A549 (cell line): ENCODE measurements around the gene TAS2R4. TPM values are rescaled to one million over a fixed set of nuclear protein-coding genes. Genes with fewer than 3 reads are reported as not detected.
A peak's percentile ranks its signal among the peaks of the same experiment; 100 is the strongest.
"Not testable (repeated sequence)": the region's sequence is repeated elsewhere in the genome, so short reads cannot be mapped to it uniquely, and the experiment has no call there.

Source experiments
- ATAC-seq, 2 experiments: fragments of 200-7000 bp in 1 of 2; fragments of >200 bp in 1 of 2; cut with Nextera tagmentation in 1 of 2; cut with Tn5 transposase in 1 of 2; 3 replicates each; pipeline versions ENCODE4 v1.8.0 to v1.9.1; 2018 to 2020; ENCODE audit warnings: mild to moderate bottlenecking in 1 of 2, moderate library complexity in 1 of 2
- CTCF ChIA-PET: fragments of 300-600 bp; sonication (Branson Sonifier 250); formaldehyde crosslinking; extraction: SDS; loops from one replicate; lab custom pipeline; 2021; ENCODE audit warnings: antibody characterized with exemption, inconsistent platforms; lab: Yijun Ruan, JAX
- POLR2A ChIA-PET: fragments of 350-600 bp; formaldehyde crosslinking; extraction: SDS; loops from one replicate; lab custom pipeline; 2021; ENCODE audit warnings: antibody characterized with exemption, inconsistent platforms; lab: Yijun Ruan, JAX
- DNase-seq, 2 experiments: peaks; one replicate each; pipeline versions ENCODE4 v3.0.0 to v3.0.0-alpha.2; 2011 to 2016; ENCODE audit warnings: low read depth in 1 of 2, low spot score in 1 of 2
- FAIRE-seq: peaks from 2 replicates; lab custom pipeline; 2011; peaks lifted over from hg19 to GRCh38; lab: Jason Lieb, UNC
- H3K27ac ChIP-seq, 2 experiments: fragments of >200 bp; sonication (Bioruptor Twin); formaldehyde crosslinking; 3 replicates each; pipeline ENCODE4 v1.5.1; 2016 to 2017
- H3K4me1 ChIP-seq: fragments of >200 bp; sonication (Bioruptor Twin); formaldehyde crosslinking; 3 replicates; pipeline ENCODE4 v1.6.1; 2016
- H3K4me2 ChIP-seq: fragments of >200 bp; sonication (Bioruptor Twin); formaldehyde crosslinking; 3 replicates; pipeline ENCODE4 v1.6.1; 2016
- H3K4me3 ChIP-seq: fragments of >200 bp; sonication (Bioruptor Twin); formaldehyde crosslinking; 3 replicates; pipeline ENCODE4 v1.5.1; 2016
- H3K9me3 ChIP-seq: fragments of >200 bp; sonication (Bioruptor Twin); formaldehyde crosslinking; 3 replicates; pipeline ENCODE4 v1.6.1; 2016
- EP300 ChIP-seq, 2 experiments: fragments of >200 bp; sonication (Bioruptor Twin); formaldehyde crosslinking; IDR thresholded peaks; 2 replicates in 1 of 2; 3 replicates in 1 of 2; pipeline ENCODE4 v1.6.1; 2016 to 2017
- FOXS1 ChIP-seq: fragments of 250-450 bp; sonication (Bioruptor Pico); IDR thresholded peaks from 2 replicates; pipeline ENCODE4 v1.5.0; 2020; ENCODE audit warnings: mild to moderate bottlenecking, moderate library complexity
- GATA3 ChIP-seq: IDR thresholded peaks from 2 replicates; pipeline ENCODE4 v1.6.1; 2012; ENCODE audit warnings: borderline replicate concordance
- HDAC2 ChIP-seq: fragments of 200-600 bp; sonication (generic); IDR thresholded peaks from 2 replicates; pipeline ENCODE4 v1.6.1; 2016
- HEYL ChIP-seq: fragments of 250-450 bp; sonication (Bioruptor Pico); IDR thresholded peaks from 2 replicates; pipeline ENCODE4 v1.8.0; 2021; ENCODE audit warnings: mild to moderate bottlenecking, moderate library complexity
- HOXB13 ChIP-seq: fragments of 250-450 bp; sonication (Bioruptor Pico); IDR thresholded peaks from 2 replicates; pipeline ENCODE4 v1.5.0; 2020; ENCODE audit warnings: low read depth, mild to moderate bottlenecking, moderate library complexity
- KDM1A ChIP-seq: fragments of 200-600 bp; sonication (generic); IDR thresholded peaks from 2 replicates; pipeline ENCODE4 v1.6.1; 2016; ENCODE audit warnings: low read depth, mild to moderate bottlenecking
- NPAS2 ChIP-seq: fragments of 250-450 bp; sonication (Bioruptor Pico); IDR thresholded peaks from 2 replicates; pipeline ENCODE4 v1.8.0; 2022; ENCODE audit warnings: mild to moderate bottlenecking, moderate library complexity, borderline replicate concordance
- POLR2A ChIP-seq: IDR thresholded peaks from 2 replicates; pipeline ENCODE4 v1.6.1; 2012; ENCODE audit warnings: mild to moderate bottlenecking, low read length
- RAD21 ChIP-seq, 2 experiments: fragments of >200 bp in 1 of 2; sonication (Bioruptor Twin) in 1 of 2; formaldehyde crosslinking in 1 of 2; IDR thresholded peaks in 1 of 2; conservative IDR thresholded peaks in 1 of 2; 2 replicates in 1 of 2; 3 replicates in 1 of 2; pipeline ENCODE4 v1.6.1; 2012 to 2018; ENCODE audit warnings: inconsistent platforms in 1 of 2
- RCOR1 ChIP-seq: fragments of 150-350 bp; IDR thresholded peaks from 2 replicates; pipeline ENCODE4 v1.6.1; 2014; ENCODE audit warnings: antibody characterized with exemption, low read length, low read depth
- RFX5 ChIP-seq: fragments of 450-650 bp; IDR thresholded peaks from 2 replicates; pipeline ENCODE4 v1.7.1; 2014; ENCODE audit warnings: antibody characterized with exemption, mild to moderate bottlenecking, moderate library complexity
- SMC3 ChIP-seq: fragments of >200 bp; sonication (Bioruptor Twin); formaldehyde crosslinking; IDR thresholded peaks from 3 replicates; pipeline ENCODE4 v1.6.1; 2018; ENCODE audit warnings: inconsistent platforms
- SREBF2 ChIP-seq: fragments of 450-650 bp; IDR thresholded peaks from 2 replicates; pipeline ENCODE4 v1.6.1; 2014; ENCODE audit warnings: mild to moderate bottlenecking, moderate library complexity
- TP53 ChIP-seq: fragments of 250-450 bp; sonication (Bioruptor Pico); IDR thresholded peaks from 2 replicates; pipeline ENCODE4 v1.5.0; 2021; ENCODE audit warnings: mild to moderate bottlenecking, moderate library complexity
- WGBS: methylation state at CpG from one replicate; pipeline ENCODE4 v1.1.6; 2017; ENCODE audit errors: missing lambda C conversion rate; 5-methylcytosine and 5-hydroxymethylcytosine counted together
- polyA plus RNA-seq, 4 experiments: library from polyadenylated mRNA; depleted of rRNA in 3 of 4; stranded (reverse); fragments of >200 nt; fragmentation: RNase III in 1 of 4; extraction: RNeasy Plus Mini Kit Qiagen cat#74134 plus additional on column Dnase treatment in 1 of 4; gene quantifications; 2 replicates in 3 of 4; 3 replicates in 1 of 4; pipeline ENCODE4 v1.2.3, GENCODE V29; 2011 to 2017
- TF ChIP-seq, protein P1 (sequence below): IDR thresholded peaks from 2 replicates; pipeline ENCODE4 v1.6.1; 2012
- TF ChIP-seq, protein P2 (sequence below): fragments of >200 bp; sonication (Bioruptor Twin); formaldehyde crosslinking; IDR thresholded peaks from 3 replicates; pipeline ENCODE4 v1.5.1; 2016
- TF ChIP-seq, protein P3 (sequence below): fragments of >200 bp; sonication (Bioruptor Twin); formaldehyde crosslinking; IDR thresholded peaks from 3 replicates; pipeline ENCODE4 v1.6.1; 2016

The TAS2R4 gene
- polyA plus RNA-seq, 2 of the 4 experiments (the other 2 are of a cell fraction) = 0.21 to 1.1 TPM

GRCh38 chr7:141748396-141748795 is 28.1 kb upstream of the TAS2R4 start:
- 84% methylated on average over 2 of the region's 2 CpGs for WGBS
- no peak overlapping the region for H3K4me2 ChIP-seq

GRCh38 chr7:141751904-141752303 is 24.6 kb upstream of the TAS2R4 start:
- H3K27ac ChIP-seq, H3K4me3 ChIP-seq, FAIRE-seq, POLR2A ChIA-PET, ATAC-seq, CTCF ChIA-PET, H3K4me1 ChIP-seq, H3K4me2 ChIP-seq: not testable (repeated sequence)
- WGBS = 97% methylated on average over 10 of the region's 10 CpGs
- peak in 1 of 2 experiments; percentile 51 for DNase-seq
- H3K9me3 ChIP-seq = peaks cover 59% of the 10 kb centered on the region

More at GRCh38 chr7:141748396-141748795, 28.1 kb upstream of the TAS2R4 start:
- H3K4me3 ChIP-seq = no peak overlapping the region
- CTCF ChIA-PET = interaction anchor here (1.2 to 4.6 kb wide), 2 partner anchors 10 to 37 kb away, joined by 5 to 29 read pairs; partner anchors contain the start of gene SSBP1
- H3K4me1 ChIP-seq = no peaks in the 10 kb centered on the region
- DNase-seq (no peak), FAIRE-seq (no peak), ATAC-seq (no peak)
- TF ChIP-seq RFX5 = no peak
- H3K27ac ChIP-seq = no peak overlapping the region
- H3K9me3 ChIP-seq = peaks cover 50% of the 10 kb centered on the region
- POLR2A ChIA-PET = interaction anchor here (0.9 kb wide), 1 partner anchor 10 kb away, joined by 8 read pairs; the partner anchor contains the start of gene SSBP1

DNA sequence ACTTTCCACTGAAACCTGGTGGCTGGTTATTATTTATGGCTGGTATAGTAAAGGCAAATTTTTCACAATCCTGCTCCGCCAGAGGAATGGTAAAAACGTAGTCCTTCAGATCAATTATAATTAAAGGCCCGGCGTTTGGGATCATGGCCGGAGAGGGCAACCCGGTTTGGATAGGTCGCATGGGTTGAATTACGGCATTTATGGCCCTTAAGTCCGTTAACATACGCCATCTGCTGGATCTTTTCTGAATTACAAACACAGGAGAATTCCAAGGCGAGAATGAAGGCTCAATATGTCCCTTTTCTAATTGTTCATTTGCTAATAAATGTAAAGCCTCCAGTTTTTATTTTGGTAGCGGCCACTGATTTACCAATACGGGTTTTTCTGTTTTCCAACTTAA is 23.8 kb upstream of the TAS2R4 start:
- no peak for TF ChIP-seq HEYL
- TF ChIP-seq NPAS2 = no peak
- TF ChIP-seq, protein P1, sequence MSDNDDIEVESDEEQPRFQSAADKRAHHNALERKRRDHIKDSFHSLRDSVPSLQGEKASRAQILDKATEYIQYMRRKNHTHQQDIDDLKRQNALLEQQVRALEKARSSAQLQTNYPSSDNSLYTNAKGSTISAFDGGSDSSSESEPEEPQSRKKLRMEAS = no peak
- TF ChIP-seq RFX5 = no peak
- TF ChIP-seq KDM1A = no peak
- no peak for TF ChIP-seq POLR2A
- TF ChIP-seq TP53 = no peak
- H3K4me3 ChIP-seq = no peak overlapping the region
- DNase-seq (peak in 1 of 2 experiments; percentile 32), ATAC-seq (no peak), FAIRE-seq (no peak)
- no peaks in the 10 kb centered on the region for H3K4me1 ChIP-seq
- POLR2A ChIA-PET = no interaction called here
- CTCF ChIA-PET = no interaction called here
- no peak overlapping the region for H3K4me2 ChIP-seq
- H3K27ac ChIP-seq = no peak overlapping the region
- 95% methylated on average over 13 of the region's 13 CpGs for WGBS
- peaks cover 59% of the 10 kb centered on the region for H3K9me3 ChIP-seq

DNA sequence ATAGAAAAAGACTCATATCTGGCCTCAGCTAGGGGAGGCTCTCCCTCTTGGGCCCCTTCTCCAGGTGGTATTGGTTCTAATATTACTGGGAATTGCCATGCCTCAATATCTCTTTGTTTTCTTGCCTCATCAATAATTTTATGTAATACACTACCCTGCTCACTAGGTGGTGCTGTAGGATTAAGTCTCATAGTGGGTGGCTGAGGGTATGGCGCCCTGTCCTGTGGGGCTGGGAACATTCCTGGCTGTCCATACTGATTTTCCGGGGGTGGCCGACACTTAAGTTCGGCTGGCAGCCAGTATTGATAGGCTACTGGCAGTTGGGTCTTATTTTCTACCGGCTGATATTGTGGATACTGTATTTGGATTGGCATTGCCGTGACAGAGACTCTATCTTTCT is 21.5 kb upstream of the TAS2R4 start:
- 96% methylated on average over 6 of the region's 6 CpGs for WGBS
- no peak overlapping the region for H3K4me3 ChIP-seq
- TF ChIP-seq HDAC2 = no peak
- no peak for TF ChIP-seq HEYL
- TF ChIP-seq, protein P2, sequence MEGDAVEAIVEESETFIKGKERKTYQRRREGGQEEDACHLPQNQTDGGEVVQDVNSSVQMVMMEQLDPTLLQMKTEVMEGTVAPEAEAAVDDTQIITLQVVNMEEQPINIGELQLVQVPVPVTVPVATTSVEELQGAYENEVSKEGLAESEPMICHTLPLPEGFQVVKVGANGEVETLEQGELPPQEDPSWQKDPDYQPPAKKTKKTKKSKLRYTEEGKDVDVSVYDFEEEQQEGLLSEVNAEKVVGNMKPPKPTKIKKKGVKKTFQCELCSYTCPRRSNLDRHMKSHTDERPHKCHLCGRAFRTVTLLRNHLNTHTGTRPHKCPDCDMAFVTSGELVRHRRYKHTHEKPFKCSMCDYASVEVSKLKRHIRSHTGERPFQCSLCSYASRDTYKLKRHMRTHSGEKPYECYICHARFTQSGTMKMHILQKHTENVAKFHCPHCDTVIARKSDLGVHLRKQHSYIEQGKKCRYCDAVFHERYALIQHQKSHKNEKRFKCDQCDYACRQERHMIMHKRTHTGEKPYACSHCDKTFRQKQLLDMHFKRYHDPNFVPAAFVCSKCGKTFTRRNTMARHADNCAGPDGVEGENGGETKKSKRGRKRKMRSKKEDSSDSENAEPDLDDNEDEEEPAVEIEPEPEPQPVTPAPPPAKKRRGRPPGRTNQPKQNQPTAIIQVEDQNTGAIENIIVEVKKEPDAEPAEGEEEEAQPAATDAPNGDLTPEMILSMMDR = peak; percentile 15; the same call in 1 of the 3 replicates
- TF ChIP-seq HOXB13 = no peak
- TF ChIP-seq RAD21 (conservative IDR thresholded peaks at IDR 0.05 in 1 of 2, IDR thresholded peaks at IDR 0.05 in 1 of 2) = peak in 1 of 2 experiments; percentile 18; a peak in 1 of 5 replicates
- POLR2A ChIA-PET = no interaction called here
- H3K4me2 ChIP-seq = no peak overlapping the region
- H3K4me1 ChIP-seq = no peaks in the 10 kb centered on the region
- peak in 1 of 2 experiments; percentile 42; a peak in 3 of 6 replicates for ATAC-seq
- peaks cover 42% of the 10 kb centered on the region for H3K9me3 ChIP-seq
- CTCF ChIA-PET = no interaction called here
- H3K27ac ChIP-seq = no peak overlapping the region
- DNase-seq = peak in 1 of 2 experiments; percentile 33
- FAIRE-seq = no peak

- WGBS = 95% methylated on average over 3 of the region's 3 CpGs
Observed at GRCh38 chr7:141763797-141764196, 12.7 kb upstream of the TAS2R4 start, which contains the start of gene TAS2R3. TAS2R3 (plus strand) TSS chr7:141764097; CDS start chr7:141764159, 62 bp downstream.

GRCh38 chr7:141770083-141770583 is 6.3 kb upstream of the TAS2R4 start:
- POLR2A ChIA-PET, FAIRE-seq, H3K4me2 ChIP-seq, H3K4me1 ChIP-seq, DNase-seq, H3K27ac ChIP-seq, H3K9me3 ChIP-seq, ATAC-seq, H3K4me3 ChIP-seq: not testable (repeated sequence)
- 96% methylated on average over 3 of the region's 3 CpGs for WGBS
- CTCF ChIA-PET = interaction anchor here (1.8 kb wide), 1 partner anchor 16 kb away, joined by 4 read pairs; no protein-coding TSS in a partner anchor

More at GRCh38 chr7:141763797-141764196, 12.7 kb upstream of the TAS2R4 start, which contains the start of gene TAS2R3:
- no peak for FAIRE-seq
- H3K4me3 ChIP-seq = no peak within 1 kb of the TSS
- POLR2A ChIA-PET = no interaction called here
- CTCF ChIA-PET = interaction anchor here (1.0 to 2.6 kb wide), 2 partner anchors 22 to 26 kb away, joined by 3 to 8 read pairs; partner anchors contain the start of gene SSBP1
- no peak within 1 kb of the TSS for H3K27ac ChIP-seq
- no peak for ATAC-seq
- H3K4me1 ChIP-seq = no peaks in the 10 kb centered on the region
- no peak for DNase-seq
- no peaks in the 10 kb centered on the region for H3K9me3 ChIP-seq
- TF ChIP-seq GATA3 = no peak
- TF ChIP-seq RCOR1 = no peak
- TF ChIP-seq, protein P3, sequence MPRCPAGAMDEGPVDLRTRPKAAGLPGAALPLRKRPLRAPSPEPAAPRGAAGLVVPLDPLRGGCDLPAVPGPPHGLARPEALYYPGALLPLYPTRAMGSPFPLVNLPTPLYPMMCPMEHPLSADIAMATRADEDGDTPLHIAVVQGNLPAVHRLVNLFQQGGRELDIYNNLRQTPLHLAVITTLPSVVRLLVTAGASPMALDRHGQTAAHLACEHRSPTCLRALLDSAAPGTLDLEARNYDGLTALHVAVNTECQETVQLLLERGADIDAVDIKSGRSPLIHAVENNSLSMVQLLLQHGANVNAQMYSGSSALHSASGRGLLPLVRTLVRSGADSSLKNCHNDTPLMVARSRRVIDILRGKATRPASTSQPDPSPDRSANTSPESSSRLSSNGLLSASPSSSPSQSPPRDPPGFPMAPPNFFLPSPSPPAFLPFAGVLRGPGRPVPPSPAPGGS = no peak
- TF ChIP-seq POLR2A = no peak
- no peak for TF ChIP-seq SREBF2
- no peak for TF ChIP-seq TP53
- TF ChIP-seq, protein P2 = no peak
- TF ChIP-seq SMC3 = no peak
- TF ChIP-seq FOXS1 (CRISPR knock-in tag) = no peak
- no peak for TF ChIP-seq EP300 (IDR thresholded peaks at IDR 0.05)
- H3K4me2 ChIP-seq = no peak within 1 kb of the TSS
